ENCODE measurements around the gene TRIM73. TPM values are rescaled to one million over a fixed set of nuclear protein-coding genes. Genes with fewer than 3 reads are reported as not detected.
"Not testable (repeated sequence)": the region's sequence is repeated elsewhere in the genome, so short reads cannot be mapped to it uniquely, and the experiment has no call there.

TRIM73 gene
- total RNA-seq, 1 experiment from 2014 or later = under 0.01 TPM

DNA sequence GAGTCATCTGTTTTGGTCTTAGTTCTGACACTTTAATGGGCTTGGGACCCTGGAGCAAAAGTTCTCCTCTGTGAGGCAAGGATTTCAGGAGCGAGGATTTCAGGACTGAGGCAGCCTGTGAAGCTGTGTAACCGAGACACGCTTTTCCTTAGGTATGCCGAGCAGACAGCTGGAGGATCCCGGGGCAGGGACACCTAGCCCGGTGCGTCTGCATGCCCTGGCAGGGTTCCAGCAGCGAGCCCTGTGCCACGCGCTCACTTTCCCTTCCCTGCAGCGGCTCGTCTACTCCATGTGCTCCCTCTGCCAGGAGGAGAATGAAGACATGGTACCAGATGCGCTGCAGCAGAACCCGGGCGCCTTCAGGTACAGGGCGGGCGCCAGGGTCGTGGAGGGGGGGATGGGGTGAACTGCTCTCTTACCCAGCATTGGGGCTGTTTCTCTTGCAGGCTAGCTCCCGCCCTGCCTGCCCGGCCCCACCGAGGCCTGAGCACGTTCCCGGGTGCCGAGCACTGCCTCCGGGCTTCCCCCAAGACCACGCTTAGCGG is 20.5 kb downstream of the TRIM73 start:
- DNase-seq (ENCODE audit: low read depth) = not testable (repeated sequence)

GRCh38 chr7:75416787-75417186 is 21.4 kb downstream of the TRIM73 start:
- DNase-seq (ENCODE audit: low read depth) = not testable (repeated sequence)

- DNase-seq (ENCODE audit: low read depth) = not testable (repeated sequence)
Measured at GRCh38 chr7:75418292-75418858, 22.9 kb downstream of the TRIM73 start.

DNA sequence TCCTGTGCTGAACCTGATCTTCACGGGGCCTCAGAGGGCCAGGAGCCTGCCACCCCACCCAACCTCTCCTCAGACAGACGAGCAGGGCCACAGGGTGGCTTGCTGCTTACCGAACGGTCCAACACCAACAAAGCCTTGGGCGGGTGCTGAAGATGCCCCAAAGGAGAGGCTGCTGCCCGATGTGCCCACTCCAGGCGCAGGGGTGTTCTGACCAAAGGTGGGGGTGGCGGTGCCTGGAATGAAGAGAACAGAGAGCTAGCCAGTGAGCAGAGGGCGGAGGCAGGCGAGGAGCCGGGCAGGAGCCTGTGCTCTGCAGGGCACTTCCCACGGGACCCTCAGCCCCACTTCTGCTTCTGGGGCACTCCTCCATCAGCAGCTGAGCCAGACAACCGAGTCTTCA is 23.8 kb downstream of the TRIM73 start:
- not testable (repeated sequence) for DNase-seq (ENCODE audit: low read depth)

GRCh38 chr7:75419693-75420092 is 24.3 kb downstream of the TRIM73 start:
- not testable (repeated sequence) for DNase-seq (ENCODE audit: low read depth)

DNA sequence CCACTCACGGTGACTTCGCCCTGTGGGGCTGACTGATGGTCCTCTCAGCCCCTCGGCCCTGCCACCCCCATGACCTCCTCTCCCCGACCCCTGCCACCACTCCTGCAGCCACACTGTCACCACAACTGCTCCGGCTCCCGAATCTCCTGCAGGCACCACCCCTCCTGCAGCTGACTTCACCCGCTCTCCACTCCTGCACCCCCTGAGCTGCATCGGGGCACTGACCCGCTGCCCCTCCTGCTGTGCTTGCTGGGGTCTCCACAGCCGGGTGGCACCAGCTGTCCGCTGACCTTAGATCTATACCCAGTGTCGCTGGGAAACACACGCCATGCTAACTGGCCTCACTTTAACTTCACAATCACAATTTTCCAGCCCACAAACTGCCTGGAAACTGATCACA is 24.7 kb downstream of the TRIM73 start:
- not testable (repeated sequence) for DNase-seq (ENCODE audit: low read depth)

GRCh38 chr7:75421798-75422710 is 26.6 kb downstream of the TRIM73 start:
- DNase-seq (ENCODE audit: low read depth) = not testable (repeated sequence)

DNA sequence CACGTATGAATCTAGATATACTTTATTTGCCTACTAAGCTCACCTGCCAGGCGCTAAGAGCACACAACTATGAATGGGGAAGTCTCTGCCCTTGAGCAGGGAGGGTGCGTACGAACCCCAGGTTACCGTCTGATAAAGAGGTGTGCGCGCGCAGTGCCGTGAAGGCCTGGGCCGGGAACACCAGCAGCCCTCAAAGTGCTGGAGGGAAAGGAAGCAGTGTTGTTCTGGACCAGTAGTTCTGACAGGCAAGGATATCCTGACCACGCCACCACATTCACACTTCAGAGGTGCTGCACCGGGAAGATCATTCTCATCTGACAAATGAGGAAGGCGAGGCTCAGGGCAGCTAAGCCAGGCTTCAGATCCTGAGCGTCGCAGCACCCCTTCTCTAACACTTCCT is 28.1 kb downstream of the TRIM73 start:
- not testable (repeated sequence) for DNase-seq (ENCODE audit: low read depth)

DNA sequence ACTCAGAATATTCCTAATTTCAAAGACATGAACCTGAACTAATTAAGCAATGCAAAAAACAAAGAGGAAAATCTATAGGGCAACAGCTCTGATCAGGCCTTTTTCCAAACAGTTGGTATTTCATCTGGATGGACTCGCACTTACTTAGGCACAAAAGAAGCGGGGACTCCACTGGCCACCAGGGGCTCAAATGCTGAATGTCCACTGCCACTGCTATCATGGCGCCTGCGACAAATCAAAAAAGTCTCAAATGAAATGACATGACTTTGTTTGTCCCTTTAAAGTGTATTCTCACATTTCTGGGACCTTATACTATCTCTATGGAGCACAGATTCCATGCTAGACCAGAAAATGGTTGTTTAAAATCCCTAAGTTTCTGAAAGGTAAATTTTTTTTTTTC is 43.6 kb downstream of the TRIM73 start:
- not testable (repeated sequence) for DNase-seq (ENCODE audit: low read depth)

DNA sequence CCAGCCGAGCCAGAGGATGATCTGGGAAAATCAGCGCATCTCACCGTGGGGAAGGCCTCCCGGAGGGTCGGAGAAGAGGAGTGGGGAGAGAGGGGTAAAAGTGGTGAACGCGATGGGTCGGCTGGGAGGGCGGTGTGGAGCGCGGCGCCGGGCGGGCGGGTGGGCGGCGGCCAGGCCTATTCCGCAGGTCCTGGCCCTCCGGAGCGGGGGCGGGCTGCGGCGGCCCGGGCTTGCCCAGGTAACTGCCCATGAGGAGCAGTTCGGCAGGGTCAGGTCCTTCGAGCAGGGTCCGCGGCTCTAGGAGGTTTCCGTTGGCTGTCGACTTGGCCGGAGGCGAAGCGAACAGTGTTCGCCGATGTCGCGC is 46.7 kb downstream of the TRIM73 start:
- not testable (repeated sequence) for DNase-seq (ENCODE audit: low read depth)

DNA sequence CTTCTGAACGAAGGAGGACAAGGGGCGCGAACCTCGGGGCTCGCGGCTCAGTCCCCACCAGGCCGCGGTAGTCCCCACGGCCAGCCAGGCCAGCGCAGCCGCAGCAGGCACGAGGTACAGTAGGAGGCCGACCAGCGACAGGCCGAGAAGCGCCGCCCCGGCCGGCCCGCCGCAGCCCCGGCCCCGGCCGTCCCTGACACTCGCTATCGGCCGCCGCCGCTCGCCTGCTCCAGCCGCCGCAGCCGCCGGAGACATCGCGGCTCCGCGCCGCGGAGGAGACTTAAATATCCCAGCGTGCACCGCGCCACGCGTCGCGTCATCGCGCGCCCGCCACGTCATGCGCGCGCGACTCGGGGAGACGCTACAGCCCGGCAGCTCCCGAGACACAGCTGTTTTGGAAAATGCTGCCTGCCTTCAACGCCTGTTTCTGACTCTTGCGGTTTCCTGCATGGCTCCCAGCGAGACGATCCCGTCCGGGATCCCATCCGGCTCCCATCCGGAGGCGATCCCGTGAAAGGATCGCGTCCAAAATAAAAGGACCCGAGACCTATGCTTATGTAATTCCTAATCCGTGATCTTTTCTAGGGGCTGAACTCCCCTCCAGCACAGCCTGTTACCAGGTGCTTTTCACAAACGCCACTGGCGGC is 47.2 kb downstream of the TRIM73 start:
- peak; percentile 54 for DNase-seq (ENCODE audit: low read depth)

DNA sequence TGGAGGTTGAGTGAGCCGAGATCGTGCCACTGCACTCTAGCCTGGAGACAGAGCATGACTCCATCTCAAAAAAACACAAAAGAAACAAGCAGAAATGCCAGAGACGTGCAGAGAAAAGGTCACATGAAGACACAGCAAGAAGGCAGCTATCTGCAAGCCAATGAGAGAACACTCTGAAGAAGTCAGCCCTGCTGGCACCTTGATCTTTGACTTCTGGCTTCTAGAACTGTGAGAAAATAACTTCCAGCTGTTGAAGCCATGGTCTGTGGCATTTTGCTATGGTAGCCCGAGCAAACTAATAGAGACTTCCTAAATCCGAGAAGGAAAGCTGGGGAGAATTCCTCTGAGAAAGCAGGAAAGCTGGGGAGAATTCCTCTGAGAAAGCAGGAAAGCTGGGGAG is 54.5 kb downstream of the TRIM73 start:
- not testable (repeated sequence) for DNase-seq (ENCODE audit: low read depth)

GRCh38 chr7:75452494-75452955 is 57.1 kb downstream of the TRIM73 start:
- not testable (repeated sequence) for DNase-seq (ENCODE audit: low read depth)

Other genes with a start within 250 kb of the TRIM73 start
- gene POM121C, start 90.7 kb downstream of the TRIM73 start, total RNA-seq (2014; rRNA removed; shearing (Covaris generic)) = 8.2 and 8.3 TPM in 2 replicates
- gene SPDYE5, start 96.7 kb downstream of the TRIM73 start, total RNA-seq (2014; rRNA removed; shearing (Covaris generic)) = not detected in 2 replicates

Measured in RPMI7951 (cell line).